GF-D8 (cell line): ENCODE data around the gene CALCB.

Source experiments
- DNase-seq: peaks from one replicate; lab custom pipeline; 2025; lab: John Stamatoyannopoulos, UW

The CALCB gene

GRCh38 chr11:15118431-15118830, 45.0 kb downstream of the CALCB start:
- no peak for DNase-seq

GRCh38 chr11:15119352-15119751, 46.0 kb downstream of the CALCB start:
- DNase-seq, result no peak

GRCh38 chr11:15119826-15120225, 46.4 kb downstream of the CALCB start:
- DNase-seq, result no peak

- no peak for DNase-seq
Measured at GRCh38 chr11:15123849-15124248, 50.5 kb downstream of the CALCB start.

- no peak for DNase-seq
Measured at GRCh38 chr11:15124528-15124927, 51.1 kb downstream of the CALCB start.

GRCh38 chr11:15127341-15127740, 53.9 kb downstream of the CALCB start:
- no peak for DNase-seq
